Right lobe of liver (tissue), 6 donors: ENCODE results near the gene TPRN. TPM values are rescaled to one million over a fixed set of nuclear protein-coding genes. Genes with fewer than 3 reads are reported as not detected.

Source experiments
- ATAC-seq, 4 donors: fragments of 200-7000 bp; cut with Tn5 transposase; one replicate each; pipeline ENCODE4 v1.9.1; 2020; ENCODE audit warnings: mild to moderate bottlenecking in 4 of 4, moderate library complexity in 4 of 4
- DNase-seq, 3 donors: peaks; one replicate each; pipeline ENCODE4 v3.0.0-alpha.2; 2020
- H3K27ac ChIP-seq, 3 donors: fragments of 200-600 bp; one replicate each; pipeline ENCODE4 v1.8.0; 2022
- H3K27me3 ChIP-seq, 2 donors: fragments of 200-600 bp; one replicate each; pipeline ENCODE4 v1.8.0; 2022
- H3K36me3 ChIP-seq, 4 donors: fragments of 200-600 bp; sonication (generic) in 1 of 4; one replicate each; pipeline versions ENCODE4 v1.5.1 to v1.8.0; 2017 to 2022; ENCODE audit warnings: control low read depth in 1 of 4
- H3K4me1 ChIP-seq, 4 donors: fragments of 200-600 bp; sonication (generic) in 1 of 4; one replicate each; pipeline versions ENCODE4 v1.5.1 to v1.8.0; 2017 to 2022; ENCODE audit warnings: control low read depth in 1 of 4
- H3K4me3 ChIP-seq, 3 donors: fragments of 200-600 bp; one replicate each; pipeline ENCODE4 v1.8.0; 2022
- H3K9me3 ChIP-seq, 4 donors: fragments of 200-600 bp; sonication (generic) in 1 of 4; one replicate each; pipeline versions ENCODE4 v1.5.1 to v1.8.0; 2017 to 2022; ENCODE audit warnings: control low read depth in 1 of 4
- CTCF ChIP-seq, 4 donors: fragments of 200-600 bp in 3 of 4; fragments of 450-650 bp in 1 of 4; IDR thresholded peaks; one replicate each; pipeline versions ENCODE4 v1.5.1 to v1.8.0; 2016 to 2022; ENCODE audit warnings: antibody characterized with exemption in 4 of 4, mild to moderate bottlenecking in 2 of 4
- POLR2A ChIP-seq: fragments of 450-650 bp; IDR thresholded peaks from one replicate; pipeline ENCODE4 v1.6.1; 2017; ENCODE audit warnings: antibody characterized with exemption, mild to moderate bottlenecking
- WGBS: methylation state at CpG from one replicate; pipeline ENCODE4 v1.1.6; 2018; ENCODE audit warnings: low coverage, low lambda C conversion rate; ENCODE audit not compliant: insufficient coverage; ENCODE audit errors: missing lambda C conversion rate; 5-methylcytosine and 5-hydroxymethylcytosine counted together
- intact Hi-C, 2 donors: fragments of 100-400 bp; cut with DNase I; formaldehyde crosslinking; loops; one replicate each; pipeline versions ENCODE4 v1.11.2 to v1.14.1; 2022
- total RNA-seq, 6 experiments: library from RNA; depleted of rRNA in 2 of 6; stranded (reverse); fragments of >200 nt in 2 of 6; fragmentation: NEBNext Ultra II Directional in 3 of 6; extraction: Animal tissue kit (Norgen Biotek cat#: 25700) in 3 of 6; gene quantifications; one replicate each; pipeline versions ENCODE4 v1.1.0 to v1.2.4, GENCODE V29; 2016 to 2023
- donor health status: DM: no; HTN: yes; CAD: no.
- donor health status: DM: no; HTN: no; CAD: no.
- donor health status: DM: no; HTN: no; CAD: no.
- donor health status: DM: no; HTN: yes; CAD: no.
- donor health status: DM: no; HTN: yes; CAD: no.

Gene TPRN
- total RNA-seq, 6 experiments from 2014 or later, result 12.1 to 28.9 (median 18.1) TPM

GRCh38 chr9:137194909-137195308, 5.6 kb downstream of the TPRN start:
- intact Hi-C loops, result no loop called here
- WGBS, result 48% methylated on average over 7 of the region's 10 CpGs
- Histone ChIP-seq H3K27ac (peak overlapping the region in 1 of 3 donors; percentile 55), H3K27me3 (no peaks in the 10 kb centered on the region), H3K9me3 (no peaks in the 10 kb centered on the region), H3K4me3 (peak overlapping the region; percentile 4 to 19 (median 7)), H3K36me3 (peaks cover 0 to 9% (median 0%) of the 10 kb centered on the region in 4 donors), H3K4me1 (peaks cover 0 to 59% (median 23%) of the 10 kb centered on the region in 4 donors)
- ATAC-seq, result peak in 2 of 4 donors; percentile 1 to 5
- DNase-seq, result no peak
- no peak for TF ChIP-seq POLR2A
- TF ChIP-seq CTCF (IDR thresholded peaks at IDR 0.05), result no peak

GRCh38 chr9:137194388-137194787, 6.2 kb downstream of the TPRN start:
- peaks cover 0 to 62% (median 25%) of the 10 kb centered on the region in 4 donors for H3K4me1 ChIP-seq
- no peak for TF ChIP-seq POLR2A
- TF ChIP-seq CTCF (IDR thresholded peaks at IDR 0.05), result no peak
- peak overlapping the region in 1 of 3 donors; percentile 55 for H3K27ac ChIP-seq
- intact Hi-C loops, result no loop called here
- peak in 2 of 3 donors; percentile 77 to 78 for DNase-seq
- H3K36me3 ChIP-seq, result peaks cover 0 to 10% (median 0%) of the 10 kb centered on the region in 4 donors
- ATAC-seq, result peak in 2 of 4 donors; percentile 30 to 32
- 26% methylated on average over 7 of the region's 16 CpGs for WGBS
- no peaks in the 10 kb centered on the region for H3K27me3 ChIP-seq
- peak overlapping the region in 2 of 3 donors; percentile 4 for H3K4me3 ChIP-seq
- H3K9me3 ChIP-seq, result no peaks in the 10 kb centered on the region

- intact Hi-C loops, result no loop called here
- no peak overlapping the region for H3K4me3 ChIP-seq
- no peak for DNase-seq
- ATAC-seq, result no peak
- H3K27me3 ChIP-seq, result no peaks in the 10 kb centered on the region
- no CpG with 5 or more reads among the region's 14 CpGs for WGBS
- TF ChIP-seq POLR2A (no peak), CTCF (IDR thresholded peaks at IDR 0.05) (no peak)
- no peaks in the 10 kb centered on the region for H3K9me3 ChIP-seq
- peaks cover 0 to 59% (median 27%) of the 10 kb centered on the region in 4 donors for H3K4me1 ChIP-seq
- H3K36me3 ChIP-seq, result peaks cover 0 to 10% (median 0%) of the 10 kb centered on the region in 4 donors
- peak overlapping the region in 1 of 3 donors; percentile 55 for H3K27ac ChIP-seq
Measured at GRCh38 chr9:137193771-137194170, 6.8 kb downstream of the TPRN start.

- no peaks in the 10 kb centered on the region for H3K27me3 ChIP-seq
- H3K36me3 ChIP-seq, result peaks cover 0 to 10% (median 0%) of the 10 kb centered on the region in 4 donors
- peaks cover 0 to 56% (median 27%) of the 10 kb centered on the region in 4 donors for H3K4me1 ChIP-seq
- DNase-seq (no peak), ATAC-seq (no peak)
- no peak overlapping the region for H3K4me3 ChIP-seq
- H3K9me3 ChIP-seq, result no peaks in the 10 kb centered on the region
- TF ChIP-seq POLR2A, result no peak
- TF ChIP-seq CTCF (IDR thresholded peaks at IDR 0.05), result no peak
- intact Hi-C loops, result no loop called here
- 50% methylated on average over 1 of the region's 2 CpGs for WGBS
- H3K27ac ChIP-seq, result no peak overlapping the region
Measured at GRCh38 chr9:137192859-137193258, 7.7 kb downstream of the TPRN start.

- no peak overlapping the region for H3K27ac ChIP-seq
- peaks cover 0 to 57% (median 28%) of the 10 kb centered on the region in 4 donors for H3K4me1 ChIP-seq
- DNase-seq (no peak), ATAC-seq (no peak)
- TF ChIP-seq POLR2A, result no peak
- TF ChIP-seq CTCF (IDR thresholded peaks at IDR 0.05), result no peak
- intact Hi-C loops, result no loop called here
- H3K27me3 ChIP-seq, result no peaks in the 10 kb centered on the region
- peaks cover 0 to 10% (median 0%) of the 10 kb centered on the region in 4 donors for H3K36me3 ChIP-seq
- no peaks in the 10 kb centered on the region for H3K9me3 ChIP-seq
- WGBS, result 57% methylated on average over 5 of the region's 10 CpGs
- no peak overlapping the region for H3K4me3 ChIP-seq
Measured at GRCh38 chr9:137192448-137192780, 8.1 kb downstream of the TPRN start.
